ENCODE measurements around the gene PLCXD1. TPM values are rescaled to one million over a fixed set of nuclear protein-coding genes. Genes with fewer than 3 reads are reported as not detected.

Gene PLCXD1
- total and polyA plus RNA-seq, 7 donors, result 2.5 to 29.8 (median 5.1) TPM

- Histone ChIP-seq H3K4me1 (peaks cover 0 to 14% (median 11%) of the 10 kb centered on the region in 4 donors), H3K9me3 (no peaks in the 10 kb centered on the region), H3K4me3 (no peak overlapping the region), H3K27me3 (peaks cover 10 to 31% (median 21%) of the 10 kb centered on the region in 3 donors), H3K27ac (no peak overlapping the region), H3K36me3 (peaks cover 0 to 6% (median 0%) of the 10 kb centered on the region in 4 donors)
- intact Hi-C loops (cut with DNase I), result no loop called here
- WGBS, 2 donors, result 96% methylated on average over 53 of the region's 53 CpGs
- peak; percentile 62 for DNase-seq
- TF ChIP-seq POLR2AphosphoS5 (IDR thresholded peaks at IDR 0.05), result no peak
- no peak for TF ChIP-seq CTCF (IDR thresholded peaks at IDR 0.05)
- no peak for TF ChIP-seq EP300 (IDR thresholded peaks at IDR 0.05)
- no peak for TF ChIP-seq POLR2A (IDR thresholded peaks at IDR 0.05)
Observed at GRCh38 chrX:334331-334891, 53.2 kb downstream of the PLCXD1 start.

- intact Hi-C loops (cut with DNase I), result no loop called here
- peaks cover 0 to 14% (median 11%) of the 10 kb centered on the region in 4 donors for H3K4me1 ChIP-seq
- peaks cover 0 to 6% (median 0%) of the 10 kb centered on the region in 4 donors for H3K36me3 ChIP-seq
- H3K27ac ChIP-seq, result no peak overlapping the region
- peaks cover 10 to 25% (median 18%) of the 10 kb centered on the region in 3 donors for H3K27me3 ChIP-seq
- H3K4me3 ChIP-seq, result no peak overlapping the region
- 96 to 97% methylated on average over 47 of the region's 47 CpGs for WGBS, 2 donors
- no peaks in the 10 kb centered on the region for H3K9me3 ChIP-seq
- DNase-seq, result peak; percentile 59
- TF ChIP-seq POLR2A (IDR thresholded peaks at IDR 0.05) (no peak), POLR2AphosphoS5 (IDR thresholded peaks at IDR 0.05) (no peak), CTCF (IDR thresholded peaks at IDR 0.05) (no peak), EP300 (IDR thresholded peaks at IDR 0.05) (no peak)
Observed at GRCh38 chrX:334971-335757, 54.0 kb downstream of the PLCXD1 start.

GRCh38 chrX:335758-336155, 54.6 kb downstream of the PLCXD1 start:
- Histone ChIP-seq H3K4me3 (no peak overlapping the region), H3K27ac (no peak overlapping the region), H3K27me3 (peaks cover 7 to 20% (median 12%) of the 10 kb centered on the region in 3 donors), H3K9me3 (no peaks in the 10 kb centered on the region), H3K36me3 (peaks cover 0 to 6% (median 0%) of the 10 kb centered on the region in 4 donors), H3K4me1 (peaks cover 0 to 11% (median 11%) of the 10 kb centered on the region in 4 donors)
- intact Hi-C loops (cut with DNase I), result no loop called here
- DNase-seq, result peak; percentile 44
- 96 to 97% methylated on average over 17 of the region's 17 CpGs for whole genome bisulfite sequencing, 2 donors
- no peak for TF ChIP-seq POLR2AphosphoS5 (IDR thresholded peaks at IDR 0.05)
- TF ChIP-seq CTCF (IDR thresholded peaks at IDR 0.05), result no peak
- no peak for TF ChIP-seq POLR2A (IDR thresholded peaks at IDR 0.05)
- TF ChIP-seq EP300 (IDR thresholded peaks at IDR 0.05), result no peak

- Histone ChIP-seq H3K4me1 (peaks cover 0 to 7% (median 7%) of the 10 kb centered on the region in 4 donors), H3K36me3 (peaks cover 0 to 6% (median 0%) of the 10 kb centered on the region in 4 donors), H3K27ac (no peak overlapping the region), H3K27me3 (peaks cover 2 to 15% (median 7%) of the 10 kb centered on the region in 3 donors), H3K4me3 (no peak overlapping the region), H3K9me3 (no peaks in the 10 kb centered on the region)
- TF ChIP-seq EP300 (IDR thresholded peaks at IDR 0.05) (no peak), POLR2A (IDR thresholded peaks at IDR 0.05) (no peak), POLR2AphosphoS5 (IDR thresholded peaks at IDR 0.05) (no peak), CTCF (IDR thresholded peaks at IDR 0.05) (no peak)
- peak; percentile 48 for DNase-seq
- WGBS, 2 donors, result 89 to 92% methylated on average over 21 of the region's 21 CpGs
- intact Hi-C loops (cut with DNase I), result no loop called here
Observed at GRCh38 chrX:336227-336626, 55.0 kb downstream of the PLCXD1 start.
